ENCODE data around the gene GID8.

- no peak for TF ChIP-seq CTCF (IDR thresholded peaks at IDR 0.05; ENCODE audit: low read depth, low read length, poor library complexity, severe bottlenecking)
- TF ChIP-seq EZH2phosphoT487 (IDR thresholded peaks at IDR 0.05; ENCODE audit: borderline replicate concordance, low read length) = no peak
Observed at GRCh38 chr20:62944184-62944583, 6.2 kb downstream of the GID8 start.
